Measurements from ENCODE around the gene ZCWPW1.
"Not testable (repeated sequence)": the region's sequence is repeated elsewhere in the genome, so short reads cannot be mapped to it uniquely, and the experiment has no call there.

The ZCWPW1 gene

DNA sequence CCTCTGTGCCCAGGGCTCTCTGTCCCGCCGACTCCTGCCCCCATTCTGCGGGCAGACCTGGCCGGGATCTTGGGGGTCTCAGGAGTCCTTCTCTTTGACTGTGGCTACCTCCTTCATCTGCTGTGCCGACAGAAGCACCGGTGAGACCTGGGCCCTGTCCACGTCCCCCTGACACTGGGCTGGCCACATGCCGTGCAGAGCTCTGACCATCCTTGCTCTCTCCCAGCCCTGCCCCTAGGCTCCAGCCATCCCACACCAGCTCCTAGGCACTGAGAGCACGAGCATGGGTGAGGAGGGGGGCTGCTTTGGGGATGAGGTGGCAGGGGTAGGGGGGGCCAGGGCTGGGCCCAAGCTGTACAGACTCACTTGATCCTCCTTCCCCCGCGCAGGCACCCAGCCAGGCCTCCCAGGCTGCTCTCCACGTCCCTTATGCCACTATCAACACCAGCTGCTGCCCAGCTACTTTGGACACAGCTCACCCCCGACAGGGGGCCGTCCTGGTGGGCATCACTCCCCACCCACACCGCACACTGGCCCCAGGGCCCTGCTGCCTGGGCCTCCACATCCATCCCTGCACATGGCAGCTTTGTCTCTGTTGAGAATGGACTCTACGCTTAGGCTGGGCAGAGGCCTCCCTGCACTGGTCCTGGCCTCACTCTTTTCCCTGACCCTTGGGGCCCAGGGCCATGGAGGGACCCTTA is 75.4 kb downstream of the ZCWPW1 start:
- no peak for DNase-seq

DNA sequence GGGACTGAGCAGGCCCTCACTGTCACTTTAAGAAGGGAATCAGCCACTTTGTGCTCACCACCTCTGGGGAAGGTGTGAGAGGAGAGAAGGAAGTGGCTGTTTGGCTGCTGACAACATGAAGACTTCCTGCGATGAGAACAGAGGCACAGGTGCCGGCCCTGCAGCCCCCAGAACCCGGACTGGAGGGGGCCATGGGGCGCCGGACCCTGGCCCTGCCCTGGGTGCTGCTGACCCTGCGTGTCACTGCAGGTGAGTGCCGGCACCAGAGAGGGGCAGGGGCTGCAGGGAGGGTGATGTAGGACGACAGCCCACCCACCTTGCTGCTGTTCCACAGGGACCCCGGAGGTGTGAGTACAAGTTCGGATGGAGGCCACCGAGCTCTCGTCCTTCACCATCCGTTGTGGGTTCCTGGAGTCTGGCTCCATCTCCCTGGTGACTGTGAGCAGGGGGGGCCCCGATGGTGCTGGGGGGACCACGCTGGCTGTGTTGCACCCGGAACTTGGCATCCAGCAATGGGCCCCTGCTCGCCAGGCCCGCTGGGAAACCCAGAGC is 76.2 kb downstream of the ZCWPW1 start:
- not testable (repeated sequence) for DNase-seq

DNA sequence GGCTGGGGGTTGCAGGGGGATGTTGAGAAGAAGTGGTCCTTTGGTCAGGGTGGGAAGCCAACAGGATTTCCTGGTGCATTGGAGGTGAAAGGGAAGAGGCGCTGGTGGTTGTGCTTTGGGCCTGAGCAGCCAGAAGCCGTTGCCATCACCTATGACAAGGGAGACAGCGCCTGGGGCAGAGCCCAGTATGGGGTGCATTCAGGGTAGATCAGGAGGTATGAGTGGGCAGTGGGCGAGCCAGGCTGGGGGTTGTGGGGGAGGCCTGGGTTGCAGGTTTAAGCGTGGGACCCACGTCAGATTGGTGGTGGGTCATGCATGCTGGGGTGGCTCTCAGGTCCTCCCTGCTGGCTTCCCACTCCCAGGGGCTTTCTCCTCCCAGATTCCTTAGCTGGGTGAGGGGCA is 76.8 kb downstream of the ZCWPW1 start:
- no peak for DNase-seq
